Measurements from ENCODE around the gene TECPR1. TPM values are rescaled to one million over a fixed set of nuclear protein-coding genes. Genes with fewer than 3 reads are reported as not detected.

Gene TECPR1
- 25.5 TPM for total RNA-seq
- long read RNA-seq, full-length matches to known transcripts, result 5 of 45 reads
- long read RNA-seq, partial matches to known transcripts, result 15 of 45 reads
- long read RNA-seq, other reads (novel, unspliced or antisense), result 25 of 45 reads

- peak; percentile 100 for DNase-seq (ENCODE audit: low spot score)
These were observed at the start of gene TECPR1 for GRCh38 chr7:98251601-98252424. TECPR1 (minus strand) TSS chr7:98252232; CDS start chr7:98246146, 6,086 bp downstream.

DNA sequence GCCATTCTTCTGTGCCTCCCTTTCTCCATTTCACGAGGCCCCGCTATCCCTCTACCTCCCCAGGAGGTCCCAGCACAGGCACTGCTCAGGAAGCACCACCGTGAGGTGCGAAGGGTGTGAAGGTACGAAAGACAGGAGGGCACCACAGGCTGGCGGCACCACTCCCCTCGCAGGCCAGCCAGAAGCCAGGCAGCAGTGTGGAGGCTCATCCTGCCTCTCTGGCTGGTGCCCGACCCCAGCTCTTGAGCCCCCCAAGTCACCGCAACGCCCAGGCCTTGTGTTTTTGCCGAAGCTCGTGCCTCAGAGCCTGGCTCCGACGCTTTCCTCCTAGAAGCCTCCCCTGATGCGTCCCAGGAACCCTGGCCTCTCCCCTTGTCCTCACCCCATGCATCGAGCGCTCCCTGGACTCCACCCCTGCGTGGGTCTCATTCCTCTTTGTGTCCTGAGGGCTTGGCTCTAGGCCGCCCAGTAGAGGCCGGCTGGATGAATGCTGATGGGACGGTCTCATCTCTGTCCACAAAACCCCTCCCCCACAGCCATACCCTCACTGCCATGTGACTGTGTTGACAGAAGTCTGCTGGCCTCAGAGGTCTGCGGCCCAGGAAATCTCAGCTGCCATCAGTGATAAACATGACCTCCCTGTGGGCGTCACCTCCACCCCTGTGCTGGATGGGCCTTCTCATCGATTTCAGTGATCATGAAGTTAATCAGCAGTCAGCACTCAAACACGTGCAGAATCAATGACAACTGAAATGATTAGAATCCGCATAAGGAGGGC is 48.8 kb upstream of the TECPR1 start:
- DNase-seq (ENCODE audit: low spot score), result no peak

- no peak for DNase-seq (ENCODE audit: low spot score)
These were observed 45.7 kb upstream of the TECPR1 start for GRCh38 chr7:98297626-98298286.

DNA sequence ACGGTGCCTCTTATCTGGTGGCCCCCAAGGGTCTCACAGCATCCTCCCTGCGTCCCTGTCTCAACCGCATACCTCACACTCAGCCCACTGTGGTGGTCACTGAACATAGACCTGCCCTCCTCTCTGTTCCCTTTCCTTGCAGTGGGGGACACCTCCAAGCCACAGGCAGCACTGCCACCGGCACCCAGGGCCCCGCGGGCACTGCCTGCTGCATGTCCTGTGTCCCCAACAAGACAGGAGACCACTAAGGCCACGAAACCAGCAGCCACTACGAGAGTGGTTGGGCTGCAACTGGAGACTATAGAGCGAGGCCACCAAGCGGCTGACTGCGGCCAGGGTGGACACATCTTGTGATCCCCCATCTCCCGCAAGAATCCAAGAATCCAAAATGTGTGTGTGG is 44.8 kb upstream of the TECPR1 start:
- DNase-seq (ENCODE audit: low spot score), result no peak

- no peak for DNase-seq (ENCODE audit: low spot score)
These were observed 43.6 kb upstream of the TECPR1 start for GRCh38 chr7:98295467-98296192.

DNA sequence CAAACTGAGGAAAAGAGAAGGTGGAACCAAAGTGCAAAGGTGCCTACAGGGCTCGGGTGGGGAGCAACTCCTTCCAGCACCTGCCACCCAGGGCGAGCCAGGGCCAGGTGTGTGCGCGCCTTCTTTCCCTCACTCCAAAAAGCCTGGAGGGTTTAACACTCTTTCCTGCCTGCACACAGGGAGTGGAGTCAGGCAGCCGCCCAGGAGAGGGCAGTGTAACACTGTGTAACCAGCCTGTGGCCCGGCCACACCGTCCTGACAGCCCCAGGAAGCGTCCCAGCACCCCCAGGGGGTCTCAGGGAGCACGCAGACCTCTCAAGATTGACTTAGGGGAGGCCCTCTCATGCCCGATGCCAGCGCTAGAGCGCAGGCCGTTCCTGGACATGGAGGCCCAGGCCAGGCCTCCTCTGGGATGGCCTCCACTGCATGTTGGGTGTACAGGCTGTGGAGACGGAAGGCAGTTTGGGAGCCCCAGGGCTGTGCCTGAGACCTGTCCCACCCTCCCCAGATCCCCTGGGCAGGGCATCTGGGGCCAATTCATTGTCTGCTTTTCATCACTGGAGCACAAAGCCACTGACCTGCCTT is 42.9 kb upstream of the TECPR1 start:
- no peak for DNase-seq (ENCODE audit: low spot score)

GRCh38 chr7:98294326-98294725 is 42.3 kb upstream of the TECPR1 start:
- no peak for DNase-seq (ENCODE audit: low spot score)

- DNase-seq (ENCODE audit: low spot score), result no peak
These were observed 41.7 kb upstream of the TECPR1 start for GRCh38 chr7:98293746-98294145.

- DNase-seq (ENCODE audit: low spot score), result no peak
These were observed 41.2 kb upstream of the TECPR1 start for GRCh38 chr7:98293265-98293664.

DNA sequence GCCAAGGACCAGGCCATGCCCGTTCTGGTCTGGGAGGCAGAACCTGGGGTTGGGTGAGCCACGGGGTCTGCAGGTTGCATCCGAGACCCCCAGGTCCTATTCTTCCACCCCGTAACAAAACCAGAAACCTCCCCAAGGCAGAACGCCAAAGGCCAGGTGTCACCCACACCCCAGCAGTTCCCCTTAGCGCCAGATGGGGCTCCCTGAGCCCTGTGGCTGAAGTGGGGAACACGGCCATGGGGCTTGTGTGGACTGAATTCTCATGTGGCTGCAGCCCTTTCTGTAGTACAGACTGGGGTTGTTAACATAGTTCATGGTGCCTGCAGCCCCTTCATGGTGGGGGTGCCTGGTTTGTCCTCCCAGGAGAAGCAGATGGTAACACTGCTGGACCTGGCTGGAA is 39.7 kb upstream of the TECPR1 start:
- DNase-seq (ENCODE audit: low spot score), result no peak

GRCh38 chr7:98289333-98289875 is 37.4 kb upstream of the TECPR1 start:
- DNase-seq (ENCODE audit: low spot score), result no peak

- no peak for DNase-seq (ENCODE audit: low spot score)
These were observed 36.2 kb upstream of the TECPR1 start for GRCh38 chr7:98288064-98288823.

GRCh38 chr7:98287486-98287959 is 35.5 kb upstream of the TECPR1 start:
- DNase-seq (ENCODE audit: low spot score), result no peak

DNA sequence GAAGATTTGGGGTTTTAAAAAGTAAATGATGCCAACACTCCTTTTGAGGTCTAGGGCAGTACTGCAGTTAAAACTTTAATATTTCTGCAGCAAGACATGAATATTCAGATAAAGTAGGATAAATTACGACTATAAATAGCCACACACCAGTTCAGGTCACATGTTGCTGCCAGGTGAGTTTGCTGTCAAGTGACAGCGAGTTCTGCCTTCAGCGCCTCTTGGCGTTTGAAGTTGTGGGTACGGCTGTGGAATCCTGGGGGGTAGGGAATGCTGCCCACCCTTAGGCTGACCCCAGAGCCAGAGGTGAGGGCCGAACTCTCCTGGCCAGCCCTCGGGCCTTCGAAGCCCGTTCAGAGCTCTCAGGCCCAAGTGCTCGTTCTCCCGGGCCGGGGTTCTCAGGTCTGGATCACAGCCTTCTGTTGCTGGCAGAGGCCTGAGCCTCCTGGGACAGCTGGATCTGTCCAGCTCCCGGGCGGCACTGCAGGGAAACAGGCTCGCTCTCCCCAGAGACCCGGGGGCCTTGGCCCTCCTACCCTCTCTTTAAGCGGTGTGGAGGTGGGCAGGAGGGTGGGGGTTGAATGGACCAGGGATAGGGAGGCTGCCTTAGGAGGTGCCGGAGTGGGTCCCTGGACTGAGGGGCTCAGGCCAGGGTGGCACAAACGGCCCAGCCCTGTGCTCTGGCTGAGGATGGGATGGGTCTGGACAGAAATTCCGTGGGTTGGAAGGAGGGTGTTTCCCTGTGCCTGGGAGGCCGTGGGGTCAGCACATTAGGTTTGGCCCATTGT is 34.9 kb upstream of the TECPR1 start:
- DNase-seq (ENCODE audit: low spot score), result no peak

DNA sequence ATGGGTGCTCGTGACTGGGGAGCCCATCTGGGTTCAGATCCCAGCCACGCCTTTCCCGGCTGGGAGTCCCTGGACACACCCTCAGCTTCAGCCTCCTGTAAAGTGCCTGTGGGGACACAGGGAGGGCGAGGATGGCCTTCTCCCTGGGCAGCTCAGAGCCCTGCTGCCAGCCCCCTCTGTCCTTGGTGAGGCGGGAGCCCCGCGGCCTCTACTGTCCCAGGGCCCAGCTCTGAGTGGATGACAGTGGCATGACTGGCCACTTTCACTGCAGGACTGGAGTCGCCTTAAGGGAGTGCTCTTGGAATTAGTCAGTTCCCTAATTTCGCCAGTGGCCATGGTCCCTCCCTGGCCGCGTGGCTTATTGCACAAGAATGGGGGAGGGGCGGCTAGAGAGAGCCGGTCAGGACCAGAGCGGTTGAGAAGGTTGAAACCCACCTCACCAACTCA is 34.1 kb upstream of the TECPR1 start:
- DNase-seq (ENCODE audit: low spot score), result no peak

- no peak for DNase-seq (ENCODE audit: low spot score)
These were observed 33.4 kb upstream of the TECPR1 start for GRCh38 chr7:98285157-98286092.

DNA sequence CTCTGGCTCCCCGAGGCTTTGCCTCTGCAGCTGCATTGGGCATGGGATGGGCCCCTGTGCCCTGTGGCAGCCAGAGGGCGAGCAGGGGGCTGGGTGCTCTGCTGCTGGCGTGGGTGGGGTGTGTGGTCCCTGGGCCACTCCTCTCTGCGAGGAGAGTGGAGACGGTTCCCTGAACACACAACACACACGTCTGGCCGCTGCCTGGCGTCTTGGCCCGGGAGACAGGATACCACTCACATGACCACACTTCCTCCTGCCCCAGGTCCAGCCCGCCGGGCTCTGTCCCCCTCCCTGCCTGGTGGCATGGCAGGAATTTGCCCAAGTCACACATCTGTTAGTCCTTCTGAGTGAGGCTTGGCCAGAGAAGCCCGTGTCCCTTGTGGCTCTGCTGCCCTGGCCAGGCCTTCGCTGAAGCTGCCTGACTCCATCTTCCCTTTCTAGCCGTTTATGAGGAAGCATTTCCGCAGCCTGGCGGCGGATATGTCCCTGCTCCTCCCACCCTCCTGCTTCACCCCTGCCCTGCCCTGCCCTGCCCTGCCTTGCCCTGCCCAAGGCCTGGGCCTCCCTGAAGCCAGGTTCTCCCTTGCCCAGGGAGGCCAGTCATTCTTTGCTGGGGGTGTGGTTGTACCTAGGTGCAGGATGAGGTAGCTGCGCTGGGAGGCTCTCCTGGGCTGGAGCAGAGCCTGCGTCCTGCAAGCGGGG is 32.5 kb upstream of the TECPR1 start:
- peak; percentile 93 for DNase-seq (ENCODE audit: low spot score)

All from mesenteric fat pad (tissue), 1 donor.